ENCODE data around the gene AK8.

GRCh38 chr9:132697230-132697629 is 180.9 kb downstream of the AK8 start:
- no peak for TF ChIP-seq CTCF (IDR thresholded peaks at IDR 0.05; ENCODE audit: low read depth, low read length)
- TF ChIP-seq EZH2phosphoT487 (IDR thresholded peaks at IDR 0.05; ENCODE audit: low read depth), result no peak

All from OCI-LY3 (cell line).